Measurements from ENCODE around the gene CCSER1. TPM values are rescaled to one million over a fixed set of nuclear protein-coding genes. Genes with fewer than 3 reads are reported as not detected.
"Not testable (repeated sequence)": the region's sequence is repeated elsewhere in the genome, so short reads cannot be mapped to it uniquely, and the experiment has no call there.

CCSER1 gene
- total RNA-seq, 1 donor = under 0.01 TPM

DNA sequence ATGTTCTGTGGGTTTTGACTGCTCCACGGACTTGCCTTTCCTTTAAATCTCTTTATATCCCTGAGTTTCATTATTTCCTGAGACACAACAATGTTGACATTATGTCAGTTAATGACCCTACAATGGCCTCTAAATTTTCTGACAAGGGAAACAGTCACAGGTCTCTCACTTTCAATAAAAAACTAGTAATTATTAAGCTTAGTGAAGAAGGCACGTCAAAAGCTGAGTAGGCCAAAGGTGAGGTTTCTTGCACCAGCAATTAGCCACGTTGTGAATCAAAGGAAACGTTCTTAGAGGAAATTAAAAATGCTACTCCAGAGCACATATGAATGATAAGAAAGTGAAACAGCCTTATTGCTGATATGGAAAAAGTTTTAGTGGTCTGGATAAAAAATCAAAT, 1246.4 kb downstream of the CCSER1 start:
- DNase-seq (ENCODE audit: low read depth) = no peak
- TF ChIP-seq, protein P1, sequence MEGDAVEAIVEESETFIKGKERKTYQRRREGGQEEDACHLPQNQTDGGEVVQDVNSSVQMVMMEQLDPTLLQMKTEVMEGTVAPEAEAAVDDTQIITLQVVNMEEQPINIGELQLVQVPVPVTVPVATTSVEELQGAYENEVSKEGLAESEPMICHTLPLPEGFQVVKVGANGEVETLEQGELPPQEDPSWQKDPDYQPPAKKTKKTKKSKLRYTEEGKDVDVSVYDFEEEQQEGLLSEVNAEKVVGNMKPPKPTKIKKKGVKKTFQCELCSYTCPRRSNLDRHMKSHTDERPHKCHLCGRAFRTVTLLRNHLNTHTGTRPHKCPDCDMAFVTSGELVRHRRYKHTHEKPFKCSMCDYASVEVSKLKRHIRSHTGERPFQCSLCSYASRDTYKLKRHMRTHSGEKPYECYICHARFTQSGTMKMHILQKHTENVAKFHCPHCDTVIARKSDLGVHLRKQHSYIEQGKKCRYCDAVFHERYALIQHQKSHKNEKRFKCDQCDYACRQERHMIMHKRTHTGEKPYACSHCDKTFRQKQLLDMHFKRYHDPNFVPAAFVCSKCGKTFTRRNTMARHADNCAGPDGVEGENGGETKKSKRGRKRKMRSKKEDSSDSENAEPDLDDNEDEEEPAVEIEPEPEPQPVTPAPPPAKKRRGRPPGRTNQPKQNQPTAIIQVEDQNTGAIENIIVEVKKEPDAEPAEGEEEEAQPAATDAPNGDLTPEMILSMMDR (IDR thresholded peaks at IDR 0.05; ENCODE audit: insufficient read depth, low read length) = no peak
- H3K4me3 ChIP-seq (ENCODE audit: low read depth, low read length) = no peak overlapping the region

DNA sequence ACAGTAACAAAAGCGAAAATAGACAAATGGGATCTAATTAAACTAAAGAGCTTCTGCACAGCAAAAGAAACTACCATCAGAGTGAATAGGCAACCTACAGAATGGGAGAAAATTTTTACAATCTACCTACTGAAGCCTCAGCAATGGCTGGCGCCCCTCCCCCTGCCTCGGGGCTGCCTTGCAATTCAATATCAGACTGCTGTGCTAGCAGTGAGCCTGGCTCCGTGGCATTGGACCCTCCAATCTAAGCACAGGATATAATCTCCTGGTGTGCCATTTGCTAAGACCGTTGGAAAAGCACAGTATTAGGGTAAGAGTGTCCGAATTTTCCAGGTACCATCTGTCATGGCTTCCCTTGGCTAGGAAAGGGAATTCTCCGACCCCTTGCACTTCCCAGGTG, 1278.2 kb downstream of the CCSER1 start:
- DNase-seq (ENCODE audit: low read depth); H3K4me3 ChIP-seq (ENCODE audit: low read depth, low read length): not testable (repeated sequence)

DNA sequence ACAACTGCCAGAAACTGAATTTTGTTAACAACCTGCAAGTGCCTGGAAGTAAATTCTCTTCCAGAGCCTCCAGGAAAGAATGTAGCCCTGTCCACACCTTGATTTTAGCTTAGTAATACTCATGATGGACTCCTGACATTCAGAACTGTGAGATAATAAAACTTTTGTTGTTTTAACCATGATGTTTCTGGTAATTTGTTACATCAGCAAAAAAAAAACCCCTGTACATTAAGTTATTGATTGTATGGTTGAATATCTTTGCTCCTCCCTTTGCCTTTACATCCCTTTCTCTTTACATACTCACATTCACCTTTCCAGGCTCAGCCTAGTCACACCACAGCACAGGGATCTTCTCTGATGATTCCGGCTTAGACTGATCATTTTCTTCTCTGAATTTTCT, 1294.8 kb downstream of the CCSER1 start:
- H3K4me3 ChIP-seq (ENCODE audit: low read depth, low read length) = no peak overlapping the region
- no peak for DNase-seq (ENCODE audit: low read depth)
- TF ChIP-seq, protein P1 (IDR thresholded peaks at IDR 0.05; ENCODE audit: insufficient read depth, low read length) = no peak

DNA sequence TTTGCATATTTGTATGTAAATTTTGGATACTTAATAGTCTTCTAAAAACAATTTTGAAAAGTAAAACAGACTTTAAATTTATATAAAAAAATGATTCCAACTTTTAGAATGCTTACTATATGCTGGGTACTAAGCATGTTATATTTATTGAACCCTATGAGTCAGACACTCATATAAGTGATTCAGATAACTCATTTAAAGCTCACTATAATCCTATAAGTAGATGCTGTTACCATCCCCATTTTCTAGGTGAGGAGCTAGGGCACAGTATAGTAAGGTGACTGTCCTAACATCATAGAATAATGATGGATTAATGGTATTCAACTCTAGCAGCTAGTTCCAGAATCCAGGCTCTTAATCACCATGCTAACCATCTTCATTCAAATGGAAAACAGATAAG, 1299.5 kb downstream of the CCSER1 start:
- no peak overlapping the region for H3K4me3 ChIP-seq (ENCODE audit: low read depth, low read length)
- DNase-seq (ENCODE audit: low read depth) = no peak
- TF ChIP-seq, protein P1 (IDR thresholded peaks at IDR 0.05; ENCODE audit: insufficient read depth, low read length) = no peak

DNA sequence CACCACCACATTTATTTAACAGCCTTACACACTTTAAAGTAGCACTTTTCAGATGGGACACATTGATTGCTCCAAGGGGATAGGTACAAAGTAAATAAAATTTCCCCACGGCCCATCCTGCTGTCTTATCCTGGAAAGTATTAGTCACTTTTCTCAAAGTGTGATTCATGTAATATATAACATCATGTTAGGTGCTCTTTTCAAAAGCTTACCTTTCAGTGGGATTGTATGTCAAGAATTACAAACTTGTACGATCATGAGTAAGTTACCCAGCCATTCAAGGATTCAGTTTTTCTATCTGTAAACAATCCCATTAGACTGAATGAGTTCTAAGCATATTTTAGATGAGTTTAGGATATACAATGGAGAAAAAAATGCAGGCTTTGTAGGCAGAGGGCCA, 1300.0 kb downstream of the CCSER1 start:
- H3K4me3 ChIP-seq (ENCODE audit: low read depth, low read length) = no peak overlapping the region
- DNase-seq (ENCODE audit: low read depth) = no peak
- TF ChIP-seq, protein P1 (IDR thresholded peaks at IDR 0.05; ENCODE audit: insufficient read depth, low read length) = no peak

DNA sequence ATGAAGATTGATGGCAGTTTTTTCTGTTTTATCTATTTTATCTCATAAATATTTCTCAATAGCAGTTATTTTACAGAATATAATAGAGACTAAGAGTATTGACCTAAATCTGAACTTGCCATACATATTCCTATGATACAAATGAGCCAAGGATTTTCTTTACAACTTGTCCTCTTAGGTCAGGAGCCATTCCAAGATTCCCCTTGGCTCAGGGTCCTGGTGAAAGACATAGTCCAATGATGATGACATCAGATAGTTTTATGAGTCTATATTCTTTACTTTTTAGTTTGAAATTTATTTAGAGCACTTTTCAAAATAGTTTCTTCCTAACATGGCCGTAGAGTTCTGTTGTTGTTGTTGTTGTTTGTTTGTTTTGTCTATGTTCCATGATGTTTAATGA, 1307.4 kb downstream of the CCSER1 start:
- H3K4me3 ChIP-seq (ENCODE audit: low read depth, low read length) = no peak overlapping the region
- no peak for DNase-seq (ENCODE audit: low read depth)
- TF ChIP-seq, protein P1 (IDR thresholded peaks at IDR 0.05; ENCODE audit: insufficient read depth, low read length) = no peak

DNA sequence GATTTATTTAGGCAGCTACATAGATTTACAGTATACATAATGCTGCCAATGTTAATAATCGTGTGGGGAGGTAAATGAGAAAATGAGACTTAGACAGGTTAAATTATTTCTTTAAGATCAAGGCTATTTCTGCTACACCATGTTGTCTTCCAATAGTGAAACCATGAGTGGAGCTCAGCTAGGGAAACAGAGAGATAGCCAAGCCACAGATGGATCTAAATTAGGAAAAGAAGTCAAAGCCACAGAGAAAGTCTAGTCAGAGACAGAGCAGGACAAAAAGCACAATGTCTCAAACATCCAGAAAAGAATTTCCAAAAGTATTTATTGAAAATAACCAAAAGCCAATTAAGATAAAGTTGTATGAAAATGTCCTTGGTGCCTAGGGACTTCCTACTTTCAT, 1309.4 kb downstream of the CCSER1 start:
- DNase-seq (ENCODE audit: low read depth) = no peak
- TF ChIP-seq, protein P1 (IDR thresholded peaks at IDR 0.05; ENCODE audit: insufficient read depth, low read length) = no peak
- no peak overlapping the region for H3K4me3 ChIP-seq (ENCODE audit: low read depth, low read length)

Measured in fibroblast of the aortic adventitia (primary cell).